ENCODE data around the gene TRAPPC8.

DNA sequence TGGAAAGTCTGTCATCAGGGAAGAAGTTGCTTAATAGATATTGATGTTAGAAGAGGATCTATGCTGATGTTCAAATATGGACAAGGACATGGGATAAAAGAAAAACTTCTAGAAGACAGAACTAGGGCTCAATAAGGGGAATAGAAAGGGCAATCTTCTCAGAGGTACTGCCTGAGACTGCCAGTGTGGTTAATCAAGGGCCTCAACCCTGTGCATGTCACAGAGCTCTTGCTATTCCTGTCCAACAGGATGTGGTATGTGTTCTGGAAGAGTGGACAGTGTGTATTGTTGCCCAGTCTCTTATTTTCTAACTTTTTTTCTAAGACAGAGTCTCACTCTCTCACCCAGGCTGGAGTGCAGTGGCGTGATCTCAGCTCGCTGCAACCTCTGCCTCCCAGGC lies 47.9 kb upstream of the TRAPPC8 start:
- TF ChIP-seq CTCF (IDR thresholded peaks at IDR 0.05; ENCODE audit: insufficient read depth, low read depth, low read length) (no peak), EZH2 (IDR thresholded peaks at IDR 0.05; ENCODE audit: insufficient read depth, low read length) (no peak)
